Germinal center (tissue), 1 donor: ENCODE measurements around the gene INSR.
"Not testable (repeated sequence)": the region's sequence is repeated elsewhere in the genome, so short reads cannot be mapped to it uniquely, and the experiment has no call there.

ENCODE experiments used
- DNase-seq: peaks from one replicate; pipeline ENCODE4 v3.0.0; 2012; ENCODE audit warnings: mixed read lengths, low spot score

The INSR gene

GRCh38 chr19:7258041-7258839 lies 36.0 kb downstream of the INSR start:
- no peak for DNase-seq

- no peak for DNase-seq
Measured at GRCh38 chr19:7257148-7258040, 36.8 kb downstream of the INSR start.

DNA sequence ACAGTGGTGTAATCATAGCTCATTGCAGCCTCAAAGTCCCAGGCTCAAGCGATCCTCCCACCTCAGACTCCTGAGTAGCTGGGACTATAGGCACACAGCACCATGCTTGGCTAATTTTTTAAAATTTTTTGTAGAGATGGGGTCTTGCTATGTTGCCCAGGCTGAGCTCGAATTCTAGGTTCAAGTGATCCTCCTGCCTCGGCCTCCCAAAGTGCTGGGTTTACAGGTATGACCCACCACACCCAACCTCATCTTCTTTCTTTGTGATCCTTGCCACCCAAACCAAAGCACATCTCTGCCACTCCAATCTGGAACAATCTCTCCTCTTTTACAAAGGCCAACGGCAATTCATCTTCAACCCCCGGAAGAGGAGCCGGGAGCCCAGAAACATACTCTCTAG lies 38.6 kb downstream of the INSR start:
- DNase-seq = no peak

DNA sequence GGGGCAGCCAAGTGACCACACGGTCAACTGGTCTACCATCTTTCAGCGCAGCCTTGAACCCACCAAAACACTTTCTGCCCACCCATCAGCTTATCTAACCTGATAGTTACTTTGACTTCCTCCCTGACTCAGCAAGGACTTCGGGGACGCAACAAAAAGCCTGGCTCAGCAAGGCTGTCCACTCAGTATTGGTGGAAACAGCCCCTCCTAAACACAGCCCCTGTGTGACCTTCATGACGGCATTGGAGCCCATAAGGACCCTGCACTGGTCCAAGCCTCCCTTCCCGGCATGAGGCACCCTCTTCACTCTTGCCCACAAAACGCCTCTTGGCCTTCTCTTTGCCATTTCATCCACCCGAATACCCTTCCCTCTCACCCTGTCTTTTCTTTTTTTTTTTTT lies 39.1 kb downstream of the INSR start:
- DNase-seq = no peak

- no peak for DNase-seq
Measured at GRCh38 chr19:7254590-7254989, 39.6 kb downstream of the INSR start.

GRCh38 chr19:7252364-7252763 lies 41.9 kb downstream of the INSR start:
- no peak for DNase-seq

- DNase-seq = no peak
Measured at GRCh38 chr19:7251494-7251893, 42.7 kb downstream of the INSR start.

- DNase-seq = no peak
Measured at GRCh38 chr19:7250951-7251350, 43.3 kb downstream of the INSR start.

DNA sequence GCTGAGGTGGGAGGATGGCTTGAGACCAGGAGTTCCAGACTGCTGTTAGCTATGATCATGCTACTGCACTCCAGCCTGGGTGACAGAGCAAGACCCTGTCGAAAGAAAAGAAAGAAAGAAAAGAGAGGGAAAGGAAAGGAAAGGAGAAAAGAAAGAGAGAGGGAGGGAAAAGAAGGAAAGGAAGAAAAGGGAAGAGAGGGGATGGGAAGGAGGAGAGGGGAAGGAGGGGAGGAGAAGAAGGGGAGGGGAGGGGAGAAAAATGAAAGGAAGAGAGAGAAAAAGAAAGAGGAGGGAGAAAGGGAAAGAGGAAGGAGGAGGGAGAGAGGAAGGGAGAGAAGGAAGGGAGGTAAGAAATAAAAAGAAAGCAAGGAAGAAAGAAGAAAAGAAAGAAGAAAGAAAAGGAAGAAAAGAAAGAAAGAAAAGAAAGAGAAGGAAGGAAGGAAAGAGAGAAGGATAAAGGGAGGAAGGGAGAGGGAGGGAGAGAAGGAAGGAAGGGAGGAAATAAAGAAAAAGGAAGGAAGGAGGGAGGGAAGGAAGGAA lies 44.1 kb downstream of the INSR start:
- no peak for DNase-seq

- no peak for DNase-seq
Measured at GRCh38 chr19:7247155-7247554, 47.1 kb downstream of the INSR start.

DNA sequence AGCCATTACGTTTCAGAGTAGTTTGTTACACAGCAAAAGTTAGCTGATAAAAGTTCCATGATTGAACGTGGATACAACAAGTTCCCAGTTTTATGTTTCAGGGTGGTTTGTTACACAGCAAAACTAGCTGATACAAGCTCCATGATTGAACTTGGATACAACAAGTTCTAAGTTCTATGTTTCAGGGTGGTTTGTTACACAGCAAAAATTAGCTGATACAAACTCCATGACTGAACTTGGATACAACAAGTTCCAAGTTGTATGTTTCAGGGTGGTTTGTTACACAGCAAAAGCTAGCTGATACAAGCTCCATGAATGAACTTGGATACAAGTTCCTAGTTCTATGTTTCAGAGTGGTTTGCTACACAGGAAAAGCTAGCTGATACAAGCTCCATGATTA lies 47.6 kb downstream of the INSR start:
- DNase-seq = no peak

DNA sequence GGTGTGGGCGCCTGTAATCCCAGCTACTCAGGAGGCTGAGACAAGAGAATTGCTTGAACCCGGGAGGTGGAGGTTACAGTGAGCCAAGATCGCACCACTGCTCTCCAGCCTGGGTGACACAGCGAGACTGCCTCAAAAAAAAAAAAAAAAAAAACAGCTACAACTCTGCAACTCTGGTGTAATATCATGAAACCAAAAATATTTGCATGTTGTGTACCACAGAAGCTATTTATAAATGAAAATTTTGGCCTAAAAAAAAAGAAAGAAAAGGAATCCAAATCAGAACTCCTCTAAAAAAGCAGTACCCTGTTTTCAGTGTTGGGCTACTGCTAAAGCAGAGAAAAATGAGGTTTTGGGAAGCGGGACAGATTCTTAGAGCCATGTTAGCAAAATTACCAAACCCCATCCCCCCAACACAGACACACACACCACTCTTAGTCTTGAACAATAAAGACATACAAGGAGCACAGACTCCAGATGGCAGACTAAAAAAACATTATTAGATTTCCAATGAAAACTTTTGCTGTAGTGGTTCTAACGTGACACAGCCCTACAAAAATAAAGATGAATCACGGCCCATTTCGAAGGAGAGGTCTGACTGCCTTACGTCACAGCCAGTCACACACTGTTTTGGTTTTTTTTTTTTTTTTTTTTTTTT lies 51.5 kb downstream of the INSR start:
- DNase-seq = peak; percentile 20

- DNase-seq = no peak
Measured at GRCh38 chr19:7238051-7238450, 56.2 kb downstream of the INSR start.

DNA sequence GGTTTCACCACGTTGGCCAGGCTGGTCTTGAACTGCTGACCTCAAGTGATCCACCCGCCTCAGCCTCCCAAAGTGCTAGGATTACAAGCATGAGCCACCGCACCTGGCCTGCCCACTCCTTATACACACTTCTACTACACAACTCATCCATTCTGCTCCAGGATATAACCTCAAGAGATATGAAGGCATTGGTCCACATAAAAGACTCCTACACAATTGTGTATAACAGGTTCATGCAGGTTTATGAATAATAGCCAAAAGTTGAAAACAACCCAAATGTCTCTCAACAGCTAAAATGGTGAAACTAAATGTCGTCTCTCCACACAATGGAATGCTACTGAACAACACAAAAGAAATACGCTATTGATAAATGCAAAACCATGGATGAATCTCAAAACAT lies 58.1 kb downstream of the INSR start:
- no peak for DNase-seq

- DNase-seq = no peak
Measured at GRCh38 chr19:7230826-7231225, 63.4 kb downstream of the INSR start.

GRCh38 chr19:7229735-7230134 lies 64.5 kb downstream of the INSR start:
- DNase-seq = no peak

GRCh38 chr19:7228935-7229541 lies 65.2 kb downstream of the INSR start:
- DNase-seq = no peak

DNA sequence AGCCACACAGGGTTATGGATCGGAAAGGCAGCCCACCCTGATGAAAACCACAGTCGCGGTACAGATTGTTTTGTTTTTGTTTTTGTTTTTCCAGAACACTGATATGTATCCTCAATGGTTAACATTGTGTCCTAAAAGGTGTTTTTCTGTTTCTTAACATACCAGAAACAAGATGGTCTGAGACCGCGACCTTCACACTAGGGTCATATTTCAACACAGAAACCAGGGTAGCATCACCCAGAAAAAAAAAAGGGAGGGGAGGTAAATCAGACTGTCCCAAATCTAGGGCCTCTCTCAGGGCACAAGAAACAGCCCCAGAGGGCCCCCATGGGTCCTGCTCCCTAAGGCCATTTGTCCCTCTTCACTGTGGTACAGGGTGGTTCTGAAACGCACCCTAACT lies 66.5 kb downstream of the INSR start:
- no peak for DNase-seq

DNA sequence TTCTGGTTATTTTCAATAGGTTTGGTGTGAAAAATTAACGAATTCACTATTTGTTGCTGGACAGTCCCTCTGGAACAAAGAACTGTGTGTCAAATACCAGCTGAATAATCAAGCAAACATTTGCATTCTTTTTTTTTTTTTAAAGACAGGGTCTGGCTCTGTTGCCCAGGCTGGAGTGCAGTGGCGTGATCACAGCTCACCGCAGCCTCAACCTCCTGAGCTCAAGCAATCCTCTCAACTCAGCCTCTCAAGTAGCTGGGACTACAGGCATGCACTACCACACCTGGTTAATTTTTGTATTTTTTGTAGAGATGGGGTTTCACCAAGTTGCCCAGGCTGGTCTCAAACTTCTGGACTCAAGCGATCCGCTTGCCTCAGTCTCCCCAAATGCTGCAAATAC lies 67.1 kb downstream of the INSR start:
- not testable (repeated sequence) for DNase-seq

DNA sequence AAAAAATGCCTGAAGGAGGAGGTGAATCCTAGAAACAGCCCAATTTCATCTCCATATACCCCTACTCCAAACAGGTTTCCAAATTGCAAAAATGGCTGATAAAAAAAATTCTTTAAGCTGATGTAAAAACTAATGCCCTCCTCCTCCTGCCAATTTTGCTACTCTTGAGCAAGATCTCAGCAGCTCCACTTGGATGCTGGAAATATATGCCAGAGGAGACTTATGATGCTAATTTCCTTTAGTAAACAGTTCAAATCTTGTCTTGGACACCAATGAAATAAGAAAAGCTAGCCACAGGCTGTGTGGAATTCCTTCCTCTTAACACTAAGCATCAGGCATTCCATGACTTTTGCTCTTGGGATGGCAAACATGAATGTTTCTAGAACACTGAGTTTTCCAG lies 67.5 kb downstream of the INSR start:
- DNase-seq = no peak

- DNase-seq = no peak
Measured at GRCh38 chr19:7225741-7226140, 68.5 kb downstream of the INSR start.

- no peak for DNase-seq
Measured at GRCh38 chr19:7224995-7225394, 69.2 kb downstream of the INSR start.
